Muscle of arm (tissue), 12 donors: Measurements from ENCODE around the gene METRNL. TPM values are rescaled to one million over a fixed set of nuclear protein-coding genes. Genes with fewer than 3 reads are reported as not detected.
"Not testable (repeated sequence)": the region's sequence is repeated elsewhere in the genome, so short reads cannot be mapped to it uniquely, and the experiment has no call there.

Source experiments
- DNase-seq: peaks from one replicate; pipeline ENCODE4 v3.0.0-alpha.2; 2013
- polyA plus RNA-seq, 12 donors: library from polyadenylated mRNA; unstranded; fragments of 120-200 nt; gene quantifications; one replicate each; pipeline ENCODE4 v1.2.1, GENCODE V29; 2013; ENCODE audit not compliant: insufficient read length in 12 of 12

METRNL gene
- polyA plus RNA-seq, 12 donors: 14.0 to 47.7 (median 20.9) TPM; not detected in 1

GRCh38 chr17:83134456-83134855 lies 55.0 kb downstream of the METRNL start:
- not testable (repeated sequence) for DNase-seq

DNA sequence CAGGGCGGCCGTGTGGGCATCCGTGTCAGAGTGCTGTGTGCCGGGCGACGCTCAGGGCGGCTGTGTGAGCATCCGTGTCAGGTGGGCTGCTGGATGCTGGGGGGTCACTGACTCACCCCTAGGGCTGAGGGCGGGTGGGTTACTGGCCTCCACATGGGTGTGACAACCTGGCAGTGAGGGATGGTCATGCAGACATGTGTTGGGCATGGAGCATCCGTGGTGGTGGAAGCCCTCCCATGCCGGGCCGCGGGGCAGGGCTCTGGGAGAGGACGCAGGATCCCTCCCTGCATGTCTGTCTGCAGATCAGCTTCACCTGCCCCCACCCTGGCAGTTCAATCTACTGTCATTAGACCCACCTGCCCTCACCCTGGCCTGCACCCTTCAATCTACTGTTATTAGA lies 56.3 kb downstream of the METRNL start:
- DNase-seq: no peak

DNA sequence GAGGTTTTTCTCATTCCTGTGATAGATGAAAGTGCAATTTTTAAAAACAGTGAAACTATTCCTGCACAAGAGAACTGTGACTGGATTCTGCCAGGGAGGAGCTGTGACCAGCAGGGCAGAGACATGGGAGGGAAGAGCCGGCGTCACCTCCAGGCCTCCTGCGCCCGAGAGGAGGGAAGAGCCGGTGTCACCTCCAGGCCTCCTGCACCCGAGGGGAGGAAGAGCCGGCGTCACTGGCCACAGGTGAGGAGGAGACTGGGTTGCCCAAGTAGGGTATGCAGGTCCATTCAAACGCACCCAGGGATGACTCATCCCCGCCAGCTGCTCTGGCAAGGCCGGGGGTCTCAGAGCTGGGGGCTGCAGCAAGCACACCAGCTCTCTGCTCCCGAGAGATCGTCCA lies 56.7 kb downstream of the METRNL start:
- no peak for DNase-seq

DNA sequence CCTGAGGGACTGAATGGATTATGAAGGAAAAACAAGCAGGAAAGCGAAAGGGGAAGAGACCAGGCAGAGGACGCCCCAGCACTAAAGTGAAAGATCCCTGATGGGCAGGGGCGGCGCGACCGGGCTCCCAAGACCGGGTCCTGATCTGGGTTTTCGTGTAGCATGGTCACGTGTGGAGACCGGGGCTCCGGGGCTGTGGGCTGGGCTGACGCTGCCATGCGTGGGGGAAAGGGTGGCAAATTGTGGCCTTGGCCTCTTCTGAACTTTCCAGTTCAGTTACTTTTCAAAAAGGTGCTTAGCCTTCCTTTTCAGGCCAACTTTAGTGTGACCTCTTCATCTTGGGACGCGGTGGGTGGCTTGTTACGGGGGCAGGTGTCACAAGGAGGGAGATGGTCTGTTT lies 57.5 kb downstream of the METRNL start:
- DNase-seq: no peak

GRCh38 chr17:83137523-83137922 lies 58.1 kb downstream of the METRNL start:
- DNase-seq: no peak

DNA sequence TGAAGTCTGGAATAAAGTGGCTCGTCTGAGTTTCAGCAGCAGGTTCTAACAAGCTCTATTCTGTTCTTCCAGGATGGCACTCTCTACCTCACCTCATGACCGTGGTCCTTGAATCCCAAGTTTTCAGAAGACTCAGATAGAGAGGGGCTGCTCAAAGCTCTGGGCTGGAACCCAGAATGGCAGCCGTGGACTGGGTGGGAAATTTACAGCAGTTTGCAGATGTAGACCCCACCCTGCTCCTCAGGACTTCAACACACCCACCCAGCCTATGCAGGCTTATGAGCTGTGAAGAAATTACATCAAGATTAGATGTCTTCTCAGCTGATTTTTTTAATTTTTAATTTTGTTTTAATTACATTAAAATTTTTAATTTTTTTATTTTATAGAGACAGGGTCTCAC lies 59.4 kb downstream of the METRNL start:
- no peak for DNase-seq

GRCh38 chr17:83139541-83140248 lies 60.3 kb downstream of the METRNL start:
- not testable (repeated sequence) for DNase-seq

- DNase-seq: not testable (repeated sequence)
These were observed 60.8 kb downstream of the METRNL start for GRCh38 chr17:83140249-83140566.

DNA sequence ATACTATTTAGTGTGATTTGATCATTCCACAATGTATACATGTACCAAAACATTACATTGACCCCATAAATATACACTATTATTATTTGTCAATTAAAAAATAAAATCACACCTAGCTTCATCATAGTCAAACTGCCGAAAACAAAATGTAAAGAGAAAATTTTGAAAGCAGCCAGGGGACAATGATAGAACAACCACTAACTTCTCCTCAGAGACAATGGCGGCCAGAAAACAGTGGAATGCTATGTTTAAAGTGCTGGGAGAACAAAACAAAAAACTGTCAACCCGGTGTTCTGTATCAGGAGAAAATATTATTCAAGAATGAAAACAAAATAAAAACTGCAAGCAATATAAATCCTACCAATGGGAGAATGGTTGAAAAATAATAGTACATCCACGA lies 63.2 kb downstream of the METRNL start:
- no peak for DNase-seq

DNA sequence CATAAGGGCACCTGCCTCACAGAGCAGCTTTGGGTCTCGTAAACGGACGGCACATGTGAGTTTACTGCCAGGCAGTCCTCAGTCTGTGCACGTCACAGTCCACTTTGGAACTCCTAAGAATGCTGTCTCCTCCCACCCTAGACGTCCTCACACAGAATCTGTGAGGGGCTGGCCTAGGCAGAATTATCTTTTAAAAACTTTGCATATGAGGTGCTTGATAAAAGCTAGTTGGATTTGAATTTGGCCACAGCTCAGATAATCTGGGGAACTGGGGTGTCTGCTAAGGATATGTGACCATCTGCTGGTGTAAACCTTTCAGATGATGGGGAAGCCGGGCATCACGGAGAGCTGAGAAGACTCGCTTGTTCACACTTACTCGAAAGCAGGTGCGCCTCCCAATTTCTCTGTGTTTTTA lies 64.4 kb downstream of the METRNL start:
- DNase-seq: no peak

Other genes starting within 250 kb of the METRNL start
- gene ZNF750, start 239.6 kb upstream of the METRNL start, polyA plus RNA-seq: 10 to 100 TPM in 2 of 12 donors, 1 to 10 TPM in 1, under 1 TPM in 7, not detected in 2; 0.10 to 38.6 (median 0.24) TPM